H9 (cell line): ENCODE results near the gene TMEM132D. TPM values are rescaled to one million over a fixed set of nuclear protein-coding genes. Genes with fewer than 3 reads are reported as not detected.
A peak's percentile ranks its signal among the peaks of the same experiment; 100 is the strongest.

Experiments used
- DNase-seq: peaks from one replicate; pipeline ENCODE4 v3.0.0-alpha.2; 2017
- H2AFZ ChIP-seq: one replicate; pipeline ENCODE4 v1.6.1; 2013; ENCODE audit warnings: mild to moderate bottlenecking, low read length, control low read depth, moderate library complexity
- H2AK5ac ChIP-seq: 2 replicates; pipeline ENCODE4 v1.6.1; 2013; ENCODE audit warnings: low read length, control low read depth, mixed read lengths; ENCODE audit not compliant: insufficient read length
- H2BK120ac ChIP-seq: one replicate; pipeline ENCODE4 v1.6.1; 2013; ENCODE audit warnings: low read depth, mild to moderate bottlenecking, low read length, control low read depth, inconsistent platforms; ENCODE audit not compliant: poor library complexity, severe bottlenecking
- H2BK12ac ChIP-seq: 2 replicates; pipeline ENCODE4 v1.6.1; 2013; ENCODE audit warnings: low read length, control low read depth, mixed read lengths, low read depth; ENCODE audit not compliant: insufficient read length
- H2BK15ac ChIP-seq: 2 replicates; pipeline ENCODE4 v1.6.1; 2013; ENCODE audit warnings: low read depth, low read length, control low read depth
- H2BK20ac ChIP-seq: one replicate; pipeline ENCODE4 v1.6.1; 2013; ENCODE audit warnings: low read depth, mild to moderate bottlenecking, low read length, control low read depth, inconsistent platforms; ENCODE audit not compliant: poor library complexity, severe bottlenecking
- H2BK5ac ChIP-seq: 2 replicates; pipeline ENCODE4 v1.6.1; 2013; ENCODE audit warnings: low read length, control low read depth, mixed read lengths; ENCODE audit not compliant: insufficient read length
- H3K14ac ChIP-seq: 2 replicates; pipeline ENCODE4 v1.6.1; 2013; ENCODE audit warnings: low read length, control low read depth; ENCODE audit not compliant: insufficient read depth
- H3K18ac ChIP-seq: 2 replicates; pipeline ENCODE4 v1.6.1; 2013; ENCODE audit warnings: low read depth, mild to moderate bottlenecking, mixed read lengths, low read length, control low read depth; ENCODE audit not compliant: insufficient read length
- H3K23ac ChIP-seq: 2 replicates; pipeline ENCODE4 v1.6.1; 2013; ENCODE audit warnings: low read length, control low read depth, mixed read lengths, low read depth; ENCODE audit not compliant: insufficient read length
- H3K23me2 ChIP-seq: 2 replicates; pipeline ENCODE4 v1.6.1; 2013; ENCODE audit warnings: low read depth, mild to moderate bottlenecking, mixed read lengths, low read length, control low read depth; ENCODE audit not compliant: insufficient read length, poor library complexity, severe bottlenecking
- H3K27ac ChIP-seq: 2 replicates; pipeline ENCODE4 v1.5.1; 2013; ENCODE audit warnings: low read length, control low read depth, mixed read lengths, low read depth; ENCODE audit not compliant: insufficient read length
- H3K27me3 ChIP-seq: 2 replicates; pipeline ENCODE4 v1.6.1; 2013; ENCODE audit warnings: low read length, control low read depth, inconsistent platforms; ENCODE audit not compliant: insufficient read depth
- H3K4ac ChIP-seq: 2 replicates; pipeline ENCODE4 v1.6.1; 2013; ENCODE audit warnings: low read depth, mild to moderate bottlenecking, control low read depth, inconsistent platforms, low read length, moderate library complexity
- H3K4me1 ChIP-seq: 2 replicates; pipeline ENCODE4 v1.6.1; 2013; ENCODE audit warnings: low read length, control low read depth, inconsistent platforms; ENCODE audit not compliant: insufficient read depth
- H3K4me2 ChIP-seq: 2 replicates; pipeline ENCODE4 v1.6.1; 2013; ENCODE audit warnings: low read length, control low read depth, mixed read lengths; ENCODE audit not compliant: insufficient read length, insufficient read depth
- H3K56ac ChIP-seq: 2 replicates; pipeline ENCODE4 v1.6.1; 2013; ENCODE audit warnings: low read depth, mild to moderate bottlenecking, mixed read lengths, low read length, control low read depth; ENCODE audit not compliant: insufficient read length
- H3K79me1 ChIP-seq: 2 replicates; pipeline ENCODE4 v1.6.1; 2013; ENCODE audit warnings: low read depth, mild to moderate bottlenecking, moderate library complexity, low read length, control low read depth, inconsistent platforms; ENCODE audit not compliant: insufficient read depth, poor library complexity, severe bottlenecking
- H3K79me2 ChIP-seq: 2 replicates; pipeline ENCODE4 v1.6.1; 2013; ENCODE audit warnings: low read length, control low read depth, inconsistent platforms; ENCODE audit not compliant: insufficient read depth
- H3K9ac ChIP-seq: 2 replicates; pipeline ENCODE4 v1.6.1; 2013; ENCODE audit warnings: low read length, control low read depth, mixed read lengths; ENCODE audit not compliant: insufficient read length; ENCODE audit errors: extremely low read depth
- H3K9me3 ChIP-seq: one replicate; pipeline ENCODE4 v1.6.1; 2013; ENCODE audit warnings: low read depth, low read length, inconsistent platforms; ENCODE audit not compliant: control insufficient read depth
- H3T11ph ChIP-seq: one replicate; pipeline ENCODE4 v1.6.1; 2013; ENCODE audit warnings: mild to moderate bottlenecking, low read length, control low read depth, inconsistent platforms
- H4K20me1 ChIP-seq: one replicate; pipeline ENCODE4 v1.6.1; 2013; ENCODE audit not compliant: control insufficient read depth, insufficient read length, insufficient read depth
- H4K5ac ChIP-seq: 2 replicates; pipeline ENCODE4 v1.6.1; 2013; ENCODE audit warnings: low read depth, mild to moderate bottlenecking, mixed read lengths, low read length, control low read depth; ENCODE audit not compliant: insufficient read length
- H4K8ac ChIP-seq: replicated peaks from 2 replicates; pipeline ENCODE4 v1.6.1; 2013; ENCODE audit warnings: low read length, control low read depth, mixed read lengths, low read depth; ENCODE audit not compliant: insufficient read length
- H4K91ac ChIP-seq: 2 replicates; pipeline ENCODE4 v1.6.1; 2013; ENCODE audit warnings: low read depth, mild to moderate bottlenecking, moderate library complexity, mixed read lengths, low read length, control low read depth; ENCODE audit not compliant: insufficient read length
- H3K27ac Mint-ChIP-seq, 3 experiments: 2 replicates in 2 of 3; 3 replicates in 1 of 3; pipeline ENCODE4 v1.8.0; 2020 to 2021; ENCODE audit warnings: mixed read lengths in 3 of 3, mild to moderate bottlenecking in 1 of 3, moderate library complexity in 1 of 3
- H3K27me3 Mint-ChIP-seq: 2 replicates; pipeline ENCODE4 v1.8.0; 2021; ENCODE audit warnings: low read depth, mild to moderate bottlenecking, moderate library complexity, mixed read lengths
- H3K36me3 Mint-ChIP-seq, 3 experiments: 2 replicates in 2 of 3; 3 replicates in 1 of 3; pipeline ENCODE4 v1.8.0; 2020 to 2021; ENCODE audit warnings: low read depth in 3 of 3, mixed read lengths in 3 of 3; ENCODE audit not compliant: insufficient read depth in 1 of 3
- H3K4me1 Mint-ChIP-seq, 2 experiments: 2 replicates each; pipeline ENCODE4 v1.8.0; 2020; ENCODE audit warnings: mixed read lengths in 2 of 2
- H3K4me3 Mint-ChIP-seq, 2 experiments: 2 replicates in 1 of 2; 3 replicates in 1 of 2; pipeline ENCODE4 v1.8.0; 2020 to 2021; ENCODE audit warnings: mild to moderate bottlenecking in 2 of 2, mixed read lengths in 2 of 2, moderate library complexity in 1 of 2
- H3K9me3 Mint-ChIP-seq, 2 experiments: 2 replicates in 1 of 2; 3 replicates in 1 of 2; pipeline ENCODE4 v1.8.0; 2020; ENCODE audit warnings: mild to moderate bottlenecking in 2 of 2, mixed read lengths in 2 of 2, moderate library complexity in 1 of 2
- WGBS: extraction: QIAGEN DNeasy Blood & Tissue Kit; methylation state at CpG from one replicate; pipeline ENCODE4 v1.1.7; 2013; ENCODE audit warnings: missing lambda C conversion rate, low lambda C conversion rate, mixed read lengths; ENCODE audit not compliant: insufficient read length; ENCODE audit errors: extremely low coverage; 5-methylcytosine and 5-hydroxymethylcytosine counted together
- total RNA-seq: library from RNA; stranded (reverse); gene quantifications from 2 replicates; pipeline ENCODE4 v1.2.1, GENCODE V29; 2021
- TF ChIP-seq, protein P1 (sequence below): fragments of 200-600 bp; sonication (generic); conservative IDR thresholded peaks from 3 replicates; pipeline ENCODE4 v1.8.0; 2021; ENCODE audit warnings: antibody characterized with exemption, mild to moderate bottlenecking

Gene TMEM132D
- total RNA-seq, 1 experiment from 2014 or later, result 6.1 TPM

DNA sequence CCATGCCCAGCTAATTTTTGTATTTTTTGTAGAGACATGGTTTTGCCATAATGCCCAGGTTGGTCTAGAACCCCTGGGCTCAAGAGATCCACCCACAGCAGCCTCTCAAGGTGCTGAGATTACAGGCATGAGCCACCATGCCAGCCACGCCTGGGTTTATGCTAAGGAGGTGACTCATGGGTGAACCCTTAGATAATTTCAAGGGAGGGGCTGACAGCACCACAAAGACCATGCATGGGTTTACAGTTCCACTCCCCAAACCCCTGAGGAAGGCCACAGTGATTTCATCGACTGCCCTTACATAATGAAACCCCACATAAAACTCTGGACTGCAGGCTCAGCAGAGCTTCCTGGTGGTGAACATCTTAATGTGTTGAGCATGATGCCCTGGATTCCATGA, 33.7 kb downstream of the TMEM132D start:
- H3K4me3 Mint-ChIP-seq, result no peak overlapping the region

More for the DNA sequence above, 33.7 kb downstream of the TMEM132D start:
- Mint-ChIP-seq H3K27ac (peak overlapping the region in 2 of 3 experiments; percentile 39 to 98; a peak in 4 of 7 replicates), H3K4me1 (peaks cover 58 to 60% of the 10 kb centered on the region in 2 experiments), H3K27me3 (peaks cover 3% of the 10 kb centered on the region; the same call in 1 of the 2 replicates), H3K36me3 (peaks cover 10 to 19% (median 11%) of the 10 kb centered on the region in 3 experiments), H3K9me3 (peaks cover 0 to 13% of the 10 kb centered on the region in 2 experiments; a peak in 4 of 5 replicates)
- H3K9me3 ChIP-seq, result no peaks in the 10 kb centered on the region
- H4K5ac ChIP-seq, result no peak overlapping the region
- peak overlapping the region; percentile 84 for H2BK12ac ChIP-seq
- no peak overlapping the region for H2BK120ac ChIP-seq
- H2BK5ac ChIP-seq, result no peak overlapping the region
- H2BK20ac ChIP-seq, result no peak overlapping the region
- no peaks in the 10 kb centered on the region for H3K79me1 ChIP-seq
- H3K4ac ChIP-seq, result no peak overlapping the region
- H2AFZ ChIP-seq, result no peak overlapping the region
- TF ChIP-seq, protein P1, sequence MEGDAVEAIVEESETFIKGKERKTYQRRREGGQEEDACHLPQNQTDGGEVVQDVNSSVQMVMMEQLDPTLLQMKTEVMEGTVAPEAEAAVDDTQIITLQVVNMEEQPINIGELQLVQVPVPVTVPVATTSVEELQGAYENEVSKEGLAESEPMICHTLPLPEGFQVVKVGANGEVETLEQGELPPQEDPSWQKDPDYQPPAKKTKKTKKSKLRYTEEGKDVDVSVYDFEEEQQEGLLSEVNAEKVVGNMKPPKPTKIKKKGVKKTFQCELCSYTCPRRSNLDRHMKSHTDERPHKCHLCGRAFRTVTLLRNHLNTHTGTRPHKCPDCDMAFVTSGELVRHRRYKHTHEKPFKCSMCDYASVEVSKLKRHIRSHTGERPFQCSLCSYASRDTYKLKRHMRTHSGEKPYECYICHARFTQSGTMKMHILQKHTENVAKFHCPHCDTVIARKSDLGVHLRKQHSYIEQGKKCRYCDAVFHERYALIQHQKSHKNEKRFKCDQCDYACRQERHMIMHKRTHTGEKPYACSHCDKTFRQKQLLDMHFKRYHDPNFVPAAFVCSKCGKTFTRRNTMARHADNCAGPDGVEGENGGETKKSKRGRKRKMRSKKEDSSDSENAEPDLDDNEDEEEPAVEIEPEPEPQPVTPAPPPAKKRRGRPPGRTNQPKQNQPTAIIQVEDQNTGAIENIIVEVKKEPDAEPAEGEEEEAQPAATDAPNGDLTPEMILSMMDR, result no peak
- H3K27ac ChIP-seq, result no peak overlapping the region
- H3K14ac ChIP-seq, result no peak overlapping the region
- H4K91ac ChIP-seq, result peak overlapping the region; percentile 46
- no peak overlapping the region for H3K18ac ChIP-seq
- WGBS, result no CpG with 5 or more reads among the region's 2 CpGs
- no peak overlapping the region for H4K8ac ChIP-seq
- no peaks in the 10 kb centered on the region for H3K23me2 ChIP-seq
- H2BK15ac ChIP-seq, result no peak overlapping the region
- peaks cover 22% of the 10 kb centered on the region; the same call in 1 of the 2 replicates for H3K4me1 ChIP-seq
- peaks cover 5% of the 10 kb centered on the region; the same call in 1 of the 2 replicates for H3K79me2 ChIP-seq
- no peak for DNase-seq
- H3K56ac ChIP-seq, result no peak overlapping the region
- H3K9ac ChIP-seq, result no peak overlapping the region
- H3K27me3 ChIP-seq, result no peaks in the 10 kb centered on the region
- H3K4me2 ChIP-seq, result no peak overlapping the region
- no peak overlapping the region for H2AK5ac ChIP-seq
- H3T11ph ChIP-seq, result no peak overlapping the region
- H4K20me1 ChIP-seq, result no peaks in the 10 kb centered on the region
- no peak overlapping the region for H3K23ac ChIP-seq
